NT2/D1 (cell line): ENCODE results near the gene ELOVL6.
"Not testable (repeated sequence)": the region's sequence is repeated elsewhere in the genome, so short reads cannot be mapped to it uniquely, and the experiment has no call there.

ENCODE experiments used
- DNase-seq: peaks from one replicate; pipeline ENCODE4 v3.0.0-alpha.2; 2011; ENCODE audit warnings: low read depth, low spot score
- H3K27me3 ChIP-seq: 2 replicates; pipeline ENCODE4 v1.6.0; 2011; ENCODE audit warnings: mild to moderate bottlenecking; ENCODE audit not compliant: insufficient read length, insufficient read depth
- H3K36me3 ChIP-seq: 2 replicates; pipeline ENCODE4 v1.6.1; 2011; ENCODE audit warnings: mild to moderate bottlenecking, low read length, mixed read lengths; ENCODE audit not compliant: insufficient read depth, insufficient read length
- H3K4me1 ChIP-seq: 2 replicates; pipeline ENCODE4 v1.5.1; 2011; ENCODE audit not compliant: insufficient read depth, insufficient read length
- H3K4me3 ChIP-seq: 2 replicates; pipeline ENCODE4 v1.5.1; 2011; ENCODE audit warnings: low read depth; ENCODE audit not compliant: insufficient read length
- H3K9ac ChIP-seq: 2 replicates; pipeline ENCODE4 v1.6.0; 2011; ENCODE audit warnings: low read depth; ENCODE audit not compliant: insufficient read length
- H3K9me3 ChIP-seq: 2 replicates; pipeline ENCODE4 v1.5.1; 2011; ENCODE audit warnings: mild to moderate bottlenecking, low read length; ENCODE audit not compliant: insufficient read depth
- SUZ12 ChIP-seq: IDR thresholded peaks from 2 replicates; pipeline ENCODE4 v1.6.1; 2011; ENCODE audit not compliant: insufficient read length, insufficient read depth; ENCODE audit errors: extremely low read depth
- YY1 ChIP-seq: IDR thresholded peaks from 2 replicates; pipeline ENCODE4 v1.6.1; 2011; ENCODE audit not compliant: insufficient read length, insufficient read depth
- ZNF274 ChIP-seq: IDR thresholded peaks from 2 replicates; pipeline ENCODE4 v1.6.1; 2011; ENCODE audit warnings: mild to moderate bottlenecking, low read depth, low read length

The ELOVL6 gene

GRCh38 chr4:110196206-110196870 lies 2.1 kb downstream of the ELOVL6 start:
- Histone ChIP-seq H3K9ac (peak overlapping the region; percentile 93), H3K36me3 (no peaks in the 10 kb centered on the region), H3K4me3 (peak overlapping the region; percentile 96), H3K9me3 (no peaks in the 10 kb centered on the region), H3K4me1 (no peaks in the 10 kb centered on the region), H3K27me3 (no peaks in the 10 kb centered on the region)
- no peak for TF ChIP-seq YY1
- DNase-seq = no peak

DNA sequence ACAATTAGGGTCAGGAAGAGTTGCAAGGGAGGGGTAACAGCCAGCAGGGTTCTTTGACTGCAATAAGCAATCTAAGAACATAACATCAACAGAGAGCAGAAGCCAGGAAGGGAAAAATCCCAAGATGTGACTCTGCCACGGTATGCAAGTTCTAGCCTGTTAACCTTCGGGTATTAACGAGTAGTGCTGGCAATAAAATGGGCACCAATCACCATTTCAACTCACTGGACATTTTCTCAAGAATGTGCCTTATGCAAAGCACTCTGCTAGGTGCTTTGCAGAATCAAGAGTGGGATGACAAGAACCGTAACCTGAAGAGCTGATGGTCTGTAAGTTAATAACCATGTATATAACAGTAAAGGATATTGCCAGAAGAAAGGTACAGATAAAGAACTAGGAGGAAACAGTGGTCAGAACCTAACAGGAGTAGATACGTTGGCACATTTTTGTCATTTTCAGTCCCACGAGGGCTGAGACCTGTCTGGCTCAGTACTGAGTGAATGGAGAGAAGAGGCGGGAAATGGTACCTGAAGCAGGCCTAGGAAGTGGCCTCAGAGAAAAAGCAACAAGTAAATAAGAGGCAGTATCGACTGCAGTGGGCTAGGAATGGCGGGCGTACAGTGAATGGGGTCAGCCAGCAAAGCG lies 2.7 kb downstream of the ELOVL6 start:
- DNase-seq = no peak
- TF ChIP-seq SUZ12 (no peak), YY1 (no peak), ZNF274 (no peak)
- no peaks in the 10 kb centered on the region for H3K36me3 ChIP-seq

GRCh38 chr4:110193822-110194761 lies 4.3 kb downstream of the ELOVL6 start:
- Histone ChIP-seq H3K9me3 (no peaks in the 10 kb centered on the region), H3K36me3 (no peaks in the 10 kb centered on the region), H3K27me3 (no peaks in the 10 kb centered on the region), H3K9ac (no peak overlapping the region), H3K4me3 (no peak overlapping the region), H3K4me1 (no peaks in the 10 kb centered on the region)
- no peak for TF ChIP-seq YY1
- no peak for TF ChIP-seq SUZ12
- no peak for TF ChIP-seq ZNF274
- no peak for DNase-seq

More for the DNA sequence above, 2.7 kb downstream of the ELOVL6 start:
- H3K9me3 ChIP-seq = no peaks in the 10 kb centered on the region
- H3K4me3 ChIP-seq = peak overlapping the region; percentile 96
- H3K9ac ChIP-seq = peak overlapping the region; percentile 93
- H3K27me3 ChIP-seq = no peaks in the 10 kb centered on the region
- H3K4me1 ChIP-seq = no peaks in the 10 kb centered on the region

DNA sequence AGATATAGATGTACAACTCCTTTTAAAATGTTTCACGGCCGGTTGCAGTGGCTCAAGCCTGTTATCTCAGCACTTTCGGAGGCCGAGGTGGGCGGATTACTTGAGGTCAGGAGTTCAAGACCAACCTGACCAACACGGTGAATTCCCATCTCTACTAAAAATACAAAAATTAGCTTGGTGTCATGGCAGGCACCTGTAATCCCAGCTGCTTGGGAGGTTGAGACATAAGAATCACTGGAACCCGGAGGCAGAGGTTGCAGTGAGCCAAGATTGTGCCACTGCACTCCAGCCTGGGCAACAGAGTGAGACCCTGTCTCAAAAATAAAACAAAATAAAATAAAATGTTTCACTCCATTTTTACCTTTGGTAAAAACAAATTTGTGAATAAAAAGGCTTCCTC lies 5.1 kb downstream of the ELOVL6 start:
- H3K27me3 ChIP-seq, H3K36me3 ChIP-seq, H3K4me1 ChIP-seq, H3K9ac ChIP-seq, H3K4me3 ChIP-seq, DNase-seq, H3K9me3 ChIP-seq: not testable (repeated sequence)

DNA sequence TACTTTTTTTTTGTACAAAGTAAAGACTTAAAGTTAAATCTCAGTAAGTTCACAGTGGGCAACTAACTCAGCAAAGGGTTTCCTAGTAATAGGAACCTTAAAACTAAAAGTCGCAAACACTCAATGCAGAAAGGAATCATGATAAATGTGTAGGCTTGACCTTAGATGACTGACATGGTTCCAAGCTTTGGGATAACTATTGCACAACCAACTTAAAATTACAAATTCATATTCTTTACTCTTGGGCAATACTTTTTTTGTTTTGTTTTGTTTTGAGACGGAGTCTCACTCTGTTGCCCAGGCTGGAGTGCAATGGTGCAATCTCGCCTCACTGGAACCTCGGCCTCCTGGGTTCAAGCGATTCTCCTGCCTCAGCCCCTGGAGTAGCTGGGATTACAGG lies 8.2 kb downstream of the ELOVL6 start:
- Histone ChIP-seq H3K36me3 (no peaks in the 10 kb centered on the region), H3K9ac (no peak overlapping the region), H3K9me3 (no peaks in the 10 kb centered on the region), H3K4me3 (no peak overlapping the region), H3K4me1 (no peaks in the 10 kb centered on the region), H3K27me3 (no peaks in the 10 kb centered on the region)
- no peak for DNase-seq
- TF ChIP-seq ZNF274 (no peak), SUZ12 (no peak), YY1 (no peak)

GRCh38 chr4:110188113-110188512 lies 10.3 kb downstream of the ELOVL6 start:
- H3K36me3 ChIP-seq = no peaks in the 10 kb centered on the region
- TF ChIP-seq SUZ12 = no peak
- no peak for TF ChIP-seq YY1

GRCh38 chr4:110184791-110185155 lies 13.6 kb downstream of the ELOVL6 start:
- TF ChIP-seq YY1 = no peak
- TF ChIP-seq ZNF274 = no peak
- no peak for TF ChIP-seq SUZ12
- no peak overlapping the region for H3K9ac ChIP-seq
- no peaks in the 10 kb centered on the region for H3K9me3 ChIP-seq

More at GRCh38 chr4:110188113-110188512, 10.3 kb downstream of the ELOVL6 start:
- H3K4me1 ChIP-seq = no peaks in the 10 kb centered on the region
- H3K27me3 ChIP-seq = no peaks in the 10 kb centered on the region
- H3K9me3 ChIP-seq = no peaks in the 10 kb centered on the region
- DNase-seq = no peak
- H3K9ac ChIP-seq = no peak overlapping the region
- no peak overlapping the region for H3K4me3 ChIP-seq

More at GRCh38 chr4:110184791-110185155, 13.6 kb downstream of the ELOVL6 start:
- no peaks in the 10 kb centered on the region for H3K27me3 ChIP-seq
- no peak overlapping the region for H3K4me3 ChIP-seq
- no peaks in the 10 kb centered on the region for H3K4me1 ChIP-seq
- H3K36me3 ChIP-seq = no peaks in the 10 kb centered on the region
- no peak for DNase-seq
